K562 (cell line): ENCODE data around the gene SND1. TPM values are rescaled to one million over a fixed set of nuclear protein-coding genes. Genes with fewer than 3 reads are reported as not detected.
A peak's percentile ranks its signal among the peaks of the same experiment; 100 is the strongest.

ENCODE experiments used
- FOXM1 ChIP-seq, 2 experiments: fragments of 450-650 bp in 1 of 2; sonication (generic) in 1 of 2; formaldehyde crosslinking in 1 of 2; IDR thresholded peaks; 2 replicates each; pipeline versions ENCODE4 v1.6.1 to v1.9.0; 2017 to 2022; ENCODE audit warnings: low read depth in 2 of 2, mild to moderate bottlenecking in 2 of 2, missing genetic modification reagents in 1 of 2, moderate library complexity in 1 of 2
- KDM1A ChIP-seq, 2 experiments: fragments of 450-650 bp; IDR thresholded peaks; 2 replicates each; pipeline ENCODE4 v1.6.1; 2016; ENCODE audit warnings: mild to moderate bottlenecking in 2 of 2
- MTA2 ChIP-seq: fragments of 450-650 bp; IDR thresholded peaks from 2 replicates; pipeline ENCODE4 v1.6.1; 2016; ENCODE audit warnings: low read depth
- SMAD1 ChIP-seq: fragments of 150-350 bp; IDR thresholded peaks from 2 replicates; pipeline ENCODE4 v1.6.1; 2014; ENCODE audit warnings: low read length, low read depth; ENCODE audit not compliant: partially characterized antibody
- SMARCC2 ChIP-seq: fragments of 450-650 bp; IDR thresholded peaks from 2 replicates; pipeline ENCODE4 v1.6.1; 2017; ENCODE audit warnings: antibody characterized with exemption, moderate library complexity, mild to moderate bottlenecking, low read depth
- SNIP1 ChIP-seq: fragments of 450-650 bp; IDR thresholded peaks from 2 replicates; pipeline ENCODE4 v1.7.1; 2017; ENCODE audit warnings: low read depth, mild to moderate bottlenecking
- STAT5B ChIP-seq: fragments of 250-450 bp; sonication (Bioruptor Pico); IDR thresholded peaks from 2 replicates; pipeline ENCODE4 v1.8.0; 2021; ENCODE audit warnings: mild to moderate bottlenecking, inconsistent platforms
- ZNF263 ChIP-seq: sonication (generic); formaldehyde crosslinking; IDR thresholded peaks from 2 replicates; pipeline ENCODE4 v1.8.0; 2022; ENCODE audit warnings: mild to moderate bottlenecking, missing genetic modification reagents, borderline replicate concordance
- ZNF282 ChIP-seq: sonication (generic); formaldehyde crosslinking; IDR thresholded peaks from 2 replicates; pipeline ENCODE4 v1.8.1; 2023; ENCODE audit warnings: missing genetic modification reagents
- ZNF316 ChIP-seq: fragments of 450-650 bp; IDR thresholded peaks from 2 replicates; pipeline ENCODE4 v1.6.1; 2016
- ZSCAN32 ChIP-seq: fragments of 450-650 bp; formaldehyde crosslinking; IDR thresholded peaks from 2 replicates; pipeline ENCODE4 v1.4.0; 2020; ENCODE audit warnings: mild to moderate bottlenecking, moderate library complexity
- polyA plus RNA-seq, 8 experiments: library from polyadenylated mRNA; depleted of rRNA in 4 of 8; stranded (reverse) in 5 of 8; unstranded in 3 of 8; fragments of >200 nt; fragmentation: Nextera tagmentation in 2 of 8; fragmentation: Illumina TruSeq in 1 of 8; extraction: Ambion mirVana in 2 of 8; extraction: Trizol in 1 of 8; gene quantifications; 2 replicates each; pipeline versions ENCODE4 v1.2.1 to v1.2.3, GENCODE V29; 2011 to 2014; ENCODE audit warnings: inconsistent platforms in 1 of 8, missing spikeins in 1 of 8
- total RNA-seq, 7 experiments: library from RNA; depleted of rRNA in 6 of 7; stranded (reverse); fragments of >200 nt in 6 of 7; fragmentation: Illumina TruSeq in 2 of 7; extraction: Trizol in 2 of 7; gene quantifications; 2 replicates each; pipeline versions ENCODE4 v1.2.1 to v1.2.3, GENCODE V29; 2011 to 2021; ENCODE audit warnings: low replicate concordance in 1 of 7
- TF ChIP-seq, protein P1 (sequence below): fragments of 450-650 bp; IDR thresholded peaks from 2 replicates; pipeline ENCODE4 v1.7.1; 2018; ENCODE audit warnings: mild to moderate bottlenecking, low read depth; ENCODE audit not compliant: partially characterized antibody
- TF ChIP-seq, protein P2 (sequence below), 2 experiments: fragments of 450-650 bp in 1 of 2; sonication (generic) in 1 of 2; formaldehyde crosslinking in 1 of 2; IDR thresholded peaks; 2 replicates each; pipeline versions ENCODE4 v1.7.1 to v1.9.0; 2016 to 2022; ENCODE audit warnings: inconsistent platforms in 1 of 2, mild to moderate bottlenecking in 1 of 2, missing genetic modification reagents in 1 of 2
- TF ChIP-seq, protein P3 (sequence below): IDR thresholded peaks from 3 replicates; pipeline ENCODE4 v1.6.1; 2011; ENCODE audit warnings: borderline replicate concordance, mild to moderate bottlenecking; ENCODE audit not compliant: insufficient read length, insufficient read depth

The SND1 gene
- total and polyA plus RNA-seq, 9 of the 15 experiments (the other 6 are each of a cell fraction or from before 2014, with no cell fraction given) = 46.5 to 307 (median 191) TPM

- TF ChIP-seq, protein P1, sequence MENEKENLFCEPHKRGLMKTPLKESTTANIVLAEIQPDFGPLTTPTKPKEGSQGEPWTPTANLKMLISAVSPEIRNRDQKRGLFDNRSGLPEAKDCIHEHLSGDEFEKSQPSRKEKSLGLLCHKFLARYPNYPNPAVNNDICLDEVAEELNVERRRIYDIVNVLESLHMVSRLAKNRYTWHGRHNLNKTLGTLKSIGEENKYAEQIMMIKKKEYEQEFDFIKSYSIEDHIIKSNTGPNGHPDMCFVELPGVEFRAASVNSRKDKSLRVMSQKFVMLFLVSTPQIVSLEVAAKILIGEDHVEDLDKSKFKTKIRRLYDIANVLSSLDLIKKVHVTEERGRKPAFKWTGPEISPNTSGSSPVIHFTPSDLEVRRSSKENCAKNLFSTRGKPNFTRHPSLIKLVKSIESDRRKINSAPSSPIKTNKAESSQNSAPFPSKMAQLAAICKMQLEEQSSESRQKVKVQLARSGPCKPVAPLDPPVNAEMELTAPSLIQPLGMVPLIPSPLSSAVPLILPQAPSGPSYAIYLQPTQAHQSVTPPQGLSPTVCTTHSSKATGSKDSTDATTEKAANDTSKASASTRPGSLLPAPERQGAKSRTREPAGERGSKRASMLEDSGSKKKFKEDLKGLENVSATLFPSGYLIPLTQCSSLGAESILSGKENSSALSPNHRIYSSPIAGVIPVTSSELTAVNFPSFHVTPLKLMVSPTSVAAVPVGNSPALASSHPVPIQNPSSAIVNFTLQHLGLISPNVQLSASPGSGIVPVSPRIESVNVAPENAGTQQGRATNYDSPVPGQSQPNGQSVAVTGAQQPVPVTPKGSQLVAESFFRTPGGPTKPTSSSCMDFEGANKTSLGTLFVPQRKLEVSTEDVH = no peak
- TF ChIP-seq SMARCC2 (peak; percentile 47; the same call in 1 of the 2 replicates), SNIP1 (no peak), FOXM1 (IDR thresholded peaks at IDR 0.05; ENCODE audit: low read depth) (no peak), FOXM1 (CRISPR knock-in tag; IDR thresholded peaks at IDR 0.05; ENCODE audit: low read depth) (no peak), ZNF263 (CRISPR knock-in tag) (no peak), ZSCAN32 (CRISPR knock-in tag) (no peak), MTA2 (peak; percentile 35; the same call in 1 of the 2 replicates), SMAD1 (peak; percentile 77), ZNF316 (peak; percentile 99), KDM1A (IDR thresholded peaks at IDR 0.05) (peak; percentile 30 to 52; a peak in 1 of 4 replicates), ZNF282 (CRISPR knock-in tag) (0 out of 2 replicates have a peak, but pooled peaks have one; percentile 38), STAT5B (CRISPR knock-in tag) (no peak)
- TF ChIP-seq, protein P2, sequence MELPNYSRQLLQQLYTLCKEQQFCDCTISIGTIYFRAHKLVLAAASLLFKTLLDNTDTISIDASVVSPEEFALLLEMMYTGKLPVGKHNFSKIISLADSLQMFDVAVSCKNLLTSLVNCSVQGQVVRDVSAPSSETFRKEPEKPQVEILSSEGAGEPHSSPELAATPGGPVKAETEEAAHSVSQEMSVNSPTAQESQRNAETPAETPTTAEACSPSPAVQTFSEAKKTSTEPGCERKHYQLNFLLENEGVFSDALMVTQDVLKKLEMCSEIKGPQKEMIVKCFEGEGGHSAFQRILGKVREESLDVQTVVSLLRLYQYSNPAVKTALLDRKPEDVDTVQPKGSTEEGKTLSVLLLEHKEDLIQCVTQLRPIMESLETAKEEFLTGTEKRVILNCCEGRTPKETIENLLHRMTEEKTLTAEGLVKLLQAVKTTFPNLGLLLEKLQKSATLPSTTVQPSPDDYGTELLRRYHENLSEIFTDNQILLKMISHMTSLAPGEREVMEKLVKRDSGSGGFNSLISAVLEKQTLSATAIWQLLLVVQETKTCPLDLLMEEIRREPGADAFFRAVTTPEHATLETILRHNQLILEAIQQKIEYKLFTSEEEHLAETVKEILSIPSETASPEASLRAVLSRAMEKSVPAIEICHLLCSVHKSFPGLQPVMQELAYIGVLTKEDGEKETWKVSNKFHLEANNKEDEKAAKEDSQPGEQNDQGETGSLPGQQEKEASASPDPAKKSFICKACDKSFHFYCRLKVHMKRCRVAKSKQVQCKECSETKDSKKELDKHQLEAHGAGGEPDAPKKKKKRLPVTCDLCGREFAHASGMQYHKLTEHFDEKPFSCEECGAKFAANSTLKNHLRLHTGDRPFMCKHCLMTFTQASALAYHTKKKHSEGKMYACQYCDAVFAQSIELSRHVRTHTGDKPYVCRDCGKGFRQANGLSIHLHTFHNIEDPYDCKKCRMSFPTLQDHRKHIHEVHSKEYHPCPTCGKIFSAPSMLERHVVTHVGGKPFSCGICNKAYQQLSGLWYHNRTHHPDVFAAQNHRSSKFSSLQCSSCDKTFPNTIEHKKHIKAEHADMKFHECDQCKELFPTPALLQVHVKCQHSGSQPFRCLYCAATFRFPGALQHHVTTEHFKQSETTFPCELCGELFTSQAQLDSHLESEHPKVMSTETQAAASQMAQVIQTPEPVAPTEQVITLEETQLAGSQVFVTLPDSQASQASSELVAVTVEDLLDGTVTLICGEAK (IDR thresholded peaks at IDR 0.05) = peak; percentile 94
- TF ChIP-seq, protein P2 (CRISPR knock-in tag; IDR thresholded peaks at IDR 0.05) = no peak
- TF ChIP-seq, protein P3, sequence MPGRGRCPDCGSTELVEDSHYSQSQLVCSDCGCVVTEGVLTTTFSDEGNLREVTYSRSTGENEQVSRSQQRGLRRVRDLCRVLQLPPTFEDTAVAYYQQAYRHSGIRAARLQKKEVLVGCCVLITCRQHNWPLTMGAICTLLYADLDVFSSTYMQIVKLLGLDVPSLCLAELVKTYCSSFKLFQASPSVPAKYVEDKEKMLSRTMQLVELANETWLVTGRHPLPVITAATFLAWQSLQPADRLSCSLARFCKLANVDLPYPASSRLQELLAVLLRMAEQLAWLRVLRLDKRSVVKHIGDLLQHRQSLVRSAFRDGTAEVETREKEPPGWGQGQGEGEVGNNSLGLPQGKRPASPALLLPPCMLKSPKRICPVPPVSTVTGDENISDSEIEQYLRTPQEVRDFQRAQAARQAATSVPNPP = no peak
Measured at GRCh38 chr7:127651556-127652332, at the start of gene SND1 (continued).
